Gastroesophageal sphincter (tissue), 3 donors: ENCODE data around the gene MDH2.

Experiments used
- POLR2AphosphoS5 ChIP-seq: sonication (generic); formaldehyde crosslinking; IDR thresholded peaks from one replicate; pipeline ENCODE4 v1.6.1; 2017; ENCODE audit warnings: antibody characterized with exemption
- TF ChIP-seq, protein P1 (sequence below), 4 experiments: fragments of 200-600 bp in 2 of 4; fragments of 450-650 bp in 2 of 4; sonication (generic) in 1 of 4; IDR thresholded peaks; one replicate each; pipeline ENCODE4 v1.5.1; 2017 to 2019; ENCODE audit warnings: antibody characterized with exemption in 4 of 4, mild to moderate bottlenecking in 2 of 4, moderate library complexity in 2 of 4

DNA sequence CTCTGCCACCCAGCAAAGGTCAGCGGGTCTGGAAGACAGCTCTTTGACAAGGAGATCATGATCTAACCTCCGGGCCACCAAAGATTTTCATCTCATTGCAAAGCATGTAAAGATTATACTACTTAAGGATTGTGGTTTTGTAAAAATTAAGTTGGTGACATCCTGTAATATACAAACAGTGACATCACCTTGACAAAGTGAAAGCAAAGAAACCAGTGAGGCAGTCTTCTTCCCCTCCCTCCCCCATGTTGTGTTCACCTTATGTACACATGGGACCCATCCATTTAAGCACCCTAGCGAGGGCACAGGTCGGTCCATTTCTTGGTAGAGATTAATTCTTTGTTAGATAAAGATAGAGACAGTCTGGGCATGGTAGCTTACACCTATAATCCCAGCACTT is 3.9 kb downstream of the MDH2 start:
- TF ChIP-seq POLR2AphosphoS5: no peak
- TF ChIP-seq, protein P1, sequence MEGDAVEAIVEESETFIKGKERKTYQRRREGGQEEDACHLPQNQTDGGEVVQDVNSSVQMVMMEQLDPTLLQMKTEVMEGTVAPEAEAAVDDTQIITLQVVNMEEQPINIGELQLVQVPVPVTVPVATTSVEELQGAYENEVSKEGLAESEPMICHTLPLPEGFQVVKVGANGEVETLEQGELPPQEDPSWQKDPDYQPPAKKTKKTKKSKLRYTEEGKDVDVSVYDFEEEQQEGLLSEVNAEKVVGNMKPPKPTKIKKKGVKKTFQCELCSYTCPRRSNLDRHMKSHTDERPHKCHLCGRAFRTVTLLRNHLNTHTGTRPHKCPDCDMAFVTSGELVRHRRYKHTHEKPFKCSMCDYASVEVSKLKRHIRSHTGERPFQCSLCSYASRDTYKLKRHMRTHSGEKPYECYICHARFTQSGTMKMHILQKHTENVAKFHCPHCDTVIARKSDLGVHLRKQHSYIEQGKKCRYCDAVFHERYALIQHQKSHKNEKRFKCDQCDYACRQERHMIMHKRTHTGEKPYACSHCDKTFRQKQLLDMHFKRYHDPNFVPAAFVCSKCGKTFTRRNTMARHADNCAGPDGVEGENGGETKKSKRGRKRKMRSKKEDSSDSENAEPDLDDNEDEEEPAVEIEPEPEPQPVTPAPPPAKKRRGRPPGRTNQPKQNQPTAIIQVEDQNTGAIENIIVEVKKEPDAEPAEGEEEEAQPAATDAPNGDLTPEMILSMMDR (IDR thresholded peaks at IDR 0.05): no peak
